ENCODE measurements around the gene MYO16.

- TF ChIP-seq CTCF (IDR thresholded peaks at IDR 0.05) (no peak), POLR2A (IDR thresholded peaks at IDR 0.05) (no peak)
Measured at GRCh38 chr13:108902405-108903155, 273.2 kb downstream of the MYO16 start.
